OCI-LY3 (cell line): ENCODE results near the gene NHLH1.

Experiments used
- CTCF ChIP-seq: fragments of 200-600, 300-600 bp; sonication (generic); IDR thresholded peaks from 2 replicates; pipeline ENCODE4 v1.5.1; 2014; ENCODE audit warnings: antibody characterized with exemption, low read length, low read depth
- EZH2phosphoT487 ChIP-seq: fragments of 200-600 bp; shearing (Covaris generic); IDR thresholded peaks from 2 replicates; pipeline ENCODE4 v1.6.1; 2018; ENCODE audit warnings: antibody characterized with exemption, mixed run types, low read depth

- TF ChIP-seq CTCF (no peak), EZH2phosphoT487 (no peak)
These were observed 21.9 kb upstream of the NHLH1 start for GRCh38 chr1:160344936-160345335.
